ENCODE data around the gene NTM.

Gene NTM

GRCh38 chr11:131691181-131692041 lies 321.0 kb downstream of the NTM start:
- no peak for DNase-seq

GRCh38 chr11:131692151-131692550 lies 321.7 kb downstream of the NTM start:
- no peak for DNase-seq

GRCh38 chr11:131692961-131693360 lies 322.5 kb downstream of the NTM start:
- no peak for DNase-seq

GRCh38 chr11:131693756-131694155 lies 323.3 kb downstream of the NTM start:
- DNase-seq: no peak

- DNase-seq: peak; percentile 34
Observed at GRCh38 chr11:131694526-131695424, 324.4 kb downstream of the NTM start.

- DNase-seq: no peak
Observed at GRCh38 chr11:131695889-131696429, 325.5 kb downstream of the NTM start.

GRCh38 chr11:131696690-131697089 lies 326.3 kb downstream of the NTM start:
- no peak for DNase-seq

- no peak for DNase-seq
Observed at GRCh38 chr11:131703311-131703710, 332.9 kb downstream of the NTM start.

- DNase-seq: no peak
Observed at GRCh38 chr11:131704682-131705081, 334.3 kb downstream of the NTM start.

GRCh38 chr11:131710511-131710910 lies 340.1 kb downstream of the NTM start:
- DNase-seq: no peak

GRCh38 chr11:131712897-131713296 lies 342.5 kb downstream of the NTM start:
- no peak for DNase-seq

- no peak for DNase-seq
Observed at GRCh38 chr11:131713529-131714134, 343.2 kb downstream of the NTM start.

- no peak for DNase-seq
Observed at GRCh38 chr11:131717616-131718015, 347.2 kb downstream of the NTM start.

GRCh38 chr11:131723088-131723487 lies 352.7 kb downstream of the NTM start:
- DNase-seq: no peak

GRCh38 chr11:131724436-131724975 lies 354.1 kb downstream of the NTM start:
- DNase-seq: no peak

- no peak for DNase-seq
Observed at GRCh38 chr11:131734871-131735270, 364.5 kb downstream of the NTM start.

GRCh38 chr11:131737357-131737756 lies 366.9 kb downstream of the NTM start:
- no peak for DNase-seq

- no peak for DNase-seq
Observed at GRCh38 chr11:131739243-131739882, 368.9 kb downstream of the NTM start.

GRCh38 chr11:131744847-131745246 lies 374.4 kb downstream of the NTM start:
- DNase-seq: no peak

GRCh38 chr11:131745405-131745804 lies 375.0 kb downstream of the NTM start:
- DNase-seq: no peak

- DNase-seq: no peak
Observed at GRCh38 chr11:131746201-131746600, 375.8 kb downstream of the NTM start.

Data from T-helper 9 cell (primary cell).